Esophagus squamous epithelium (tissue), 4 donors: ENCODE results near the gene SLC38A5.

Source experiments
- POLR2A ChIP-seq, 4 donors: fragments of 450-650 bp; IDR thresholded peaks; one replicate each; pipeline ENCODE4 v1.6.1; 2017; ENCODE audit warnings: antibody characterized with exemption in 4 of 4, mild to moderate bottlenecking in 4 of 4, moderate library complexity in 3 of 4
- TF ChIP-seq, protein P1 (sequence below), 6 experiments: fragments of 450-650 bp in 4 of 6; fragments of 200-600 bp in 2 of 6; sonication (generic) in 2 of 6; IDR thresholded peaks; one replicate each; pipeline ENCODE4 v1.5.1; 2016 to 2019; ENCODE audit warnings: antibody characterized with exemption in 6 of 6, mild to moderate bottlenecking in 4 of 6, moderate library complexity in 4 of 6

DNA sequence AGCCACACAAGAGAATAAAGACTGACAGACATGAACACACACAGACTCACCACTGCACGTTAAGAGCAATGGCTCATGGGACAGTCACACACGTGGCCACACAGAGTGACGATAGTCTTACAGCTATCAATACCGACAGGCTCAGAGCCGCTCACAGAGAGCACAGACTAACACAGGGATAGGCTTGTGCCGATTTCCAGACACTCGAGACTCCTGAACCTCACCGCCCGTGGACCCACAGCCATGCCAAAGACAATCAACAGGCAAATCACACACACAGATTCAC, 716 bp upstream of the SLC38A5 start:
- TF ChIP-seq, protein P1, sequence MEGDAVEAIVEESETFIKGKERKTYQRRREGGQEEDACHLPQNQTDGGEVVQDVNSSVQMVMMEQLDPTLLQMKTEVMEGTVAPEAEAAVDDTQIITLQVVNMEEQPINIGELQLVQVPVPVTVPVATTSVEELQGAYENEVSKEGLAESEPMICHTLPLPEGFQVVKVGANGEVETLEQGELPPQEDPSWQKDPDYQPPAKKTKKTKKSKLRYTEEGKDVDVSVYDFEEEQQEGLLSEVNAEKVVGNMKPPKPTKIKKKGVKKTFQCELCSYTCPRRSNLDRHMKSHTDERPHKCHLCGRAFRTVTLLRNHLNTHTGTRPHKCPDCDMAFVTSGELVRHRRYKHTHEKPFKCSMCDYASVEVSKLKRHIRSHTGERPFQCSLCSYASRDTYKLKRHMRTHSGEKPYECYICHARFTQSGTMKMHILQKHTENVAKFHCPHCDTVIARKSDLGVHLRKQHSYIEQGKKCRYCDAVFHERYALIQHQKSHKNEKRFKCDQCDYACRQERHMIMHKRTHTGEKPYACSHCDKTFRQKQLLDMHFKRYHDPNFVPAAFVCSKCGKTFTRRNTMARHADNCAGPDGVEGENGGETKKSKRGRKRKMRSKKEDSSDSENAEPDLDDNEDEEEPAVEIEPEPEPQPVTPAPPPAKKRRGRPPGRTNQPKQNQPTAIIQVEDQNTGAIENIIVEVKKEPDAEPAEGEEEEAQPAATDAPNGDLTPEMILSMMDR (IDR thresholded peaks at IDR 0.05) = no peak
- TF ChIP-seq POLR2A (IDR thresholded peaks at IDR 0.05) = no peak
